Urinary bladder (tissue), 2 donors: Measurements from ENCODE around the gene RAX2. TPM values are rescaled to one million over a fixed set of nuclear protein-coding genes. Genes with fewer than 3 reads are reported as not detected.

Experiments
- polyA plus RNA-seq: library from polyadenylated mRNA; stranded (reverse); fragments of 200-250 nt; gene quantifications from one replicate; pipeline ENCODE4 v1.2.3, GENCODE V29; 2013
- small RNA-seq: library from RNA; depleted of rRNA; stranded (forward); fragments of <200 nt; gene quantifications from one replicate; pipeline ENCODE3, GENCODE V24; 2014
- total RNA-seq: library from RNA; depleted of rRNA; stranded (reverse); fragments of >200 nt; gene quantifications from one replicate; pipeline ENCODE4 v1.2.3, GENCODE V29; 2014
- donor health status: healthy.

The RAX2 gene
- total and polyA plus RNA-seq, 2 donors, result not detected

Small RNA genes within 50 kb of the gene (small RNA-seq; reads per million reads assigned to genes)
- not detected for gene AC005777.1

Other genes starting within 250 kb of the RAX2 start
- gene TEKTIP1, start 233.1 kb downstream of the RAX2 start, total RNA-seq, result not detected
- 0.79 TPM for gene TEKTIP1, start 233.1 kb downstream of the RAX2 start, polyA plus RNA-seq
- gene MFSD12, start 214.6 kb downstream of the RAX2 start, total RNA-seq, result 19.3 TPM
- 38.6 TPM for gene MFSD12, start 214.6 kb downstream of the RAX2 start, polyA plus RNA-seq
- gene HMG20B, start 199.3 kb downstream of the RAX2 start, total RNA-seq, result 30.6 TPM
- 109 TPM for gene HMG20B, start 199.3 kb downstream of the RAX2 start, polyA plus RNA-seq
- 0.11 TPM for gene GIPC3, start 186.8 kb downstream of the RAX2 start, total RNA-seq
- gene GIPC3, start 186.8 kb downstream of the RAX2 start, polyA plus RNA-seq, result 0.94 TPM
- gene TBXA2R, start 165.4 kb downstream of the RAX2 start, total RNA-seq, result 1.4 TPM
- gene TBXA2R, start 165.4 kb downstream of the RAX2 start, polyA plus RNA-seq, result 3.8 TPM
- 11.1 TPM for gene CACTIN, start 145.4 kb downstream of the RAX2 start, total RNA-seq
- gene CACTIN, start 145.4 kb downstream of the RAX2 start, polyA plus RNA-seq, result 27.7 TPM
- 17.1 TPM for gene PIP5K1C, start 71.8 kb downstream of the RAX2 start, total RNA-seq
- 60.8 TPM for gene PIP5K1C, start 71.8 kb downstream of the RAX2 start, polyA plus RNA-seq
- 3.1 TPM for gene TJP3, start 63.8 kb downstream of the RAX2 start, total RNA-seq
- 2.8 TPM for gene TJP3, start 63.8 kb downstream of the RAX2 start, polyA plus RNA-seq
- 10.4 TPM for gene APBA3, start 10.5 kb downstream of the RAX2 start, total RNA-seq
- 21.7 TPM for gene APBA3, start 10.5 kb downstream of the RAX2 start, polyA plus RNA-seq
- gene MRPL54, start 9.5 kb downstream of the RAX2 start, total RNA-seq, result 23.0 TPM
- 61.9 TPM for gene MRPL54, start 9.5 kb downstream of the RAX2 start, polyA plus RNA-seq
- 0.53 TPM for gene MATK, start 14.2 kb upstream of the RAX2 start, total RNA-seq
- gene MATK, start 14.2 kb upstream of the RAX2 start, polyA plus RNA-seq, result 1.3 TPM
- gene ZFR2, start 96.8 kb upstream of the RAX2 start, total RNA-seq, result not detected
- 0.38 TPM for gene ZFR2, start 96.8 kb upstream of the RAX2 start, polyA plus RNA-seq
- gene ATCAY, start 108.5 kb upstream of the RAX2 start, total RNA-seq, result 1.3 TPM
- gene ATCAY, start 108.5 kb upstream of the RAX2 start, polyA plus RNA-seq, result 0.63 TPM
- 1.3 TPM for gene NMRK2, start 160.8 kb upstream of the RAX2 start, total RNA-seq
- gene NMRK2, start 160.8 kb upstream of the RAX2 start, polyA plus RNA-seq, result 0.67 TPM
- 71.9 TPM for gene DAPK3, start 198.9 kb upstream of the RAX2 start, total RNA-seq
- gene DAPK3, start 198.9 kb upstream of the RAX2 start, polyA plus RNA-seq, result 129 TPM
- 1,323 TPM for gene EEF2, start 213.2 kb upstream of the RAX2 start, total RNA-seq
- 1,969 TPM for gene EEF2, start 213.2 kb upstream of the RAX2 start, polyA plus RNA-seq
- 20.2 TPM for gene PIAS4, start 235.5 kb upstream of the RAX2 start, total RNA-seq
- 25.3 TPM for gene PIAS4, start 235.5 kb upstream of the RAX2 start, polyA plus RNA-seq